Adrenal gland (tissue), 5 donors: ENCODE measurements around the gene SLC22A3.

ENCODE experiments used
- CTCF ChIP-seq, 6 experiments: fragments of 450-650 bp in 4 of 6; fragments of 200-600 bp in 2 of 6; sonication (generic) in 1 of 6; IDR thresholded peaks; 1 replicate in 5 of 6; 2 replicates in 1 of 6; pipeline versions ENCODE4 v1.5.1 to v1.8.0; 2016 to 2021; ENCODE audit warnings: antibody characterized with exemption in 6 of 6, mild to moderate bottlenecking in 2 of 6, moderate library complexity in 1 of 6
- POLR2A ChIP-seq, 2 donors: fragments of 450-650 bp; IDR thresholded peaks; one replicate each; pipeline ENCODE4 v1.6.1; 2017; ENCODE audit warnings: antibody characterized with exemption in 2 of 2, mild to moderate bottlenecking in 2 of 2, moderate library complexity in 1 of 2
- donor health status: DM: no; HTN: no; CAD: no.

GRCh38 chr6:160489091-160489490 is 140.9 kb downstream of the SLC22A3 start:
- TF ChIP-seq CTCF (IDR thresholded peaks at IDR 0.05) (no peak), POLR2A (IDR thresholded peaks at IDR 0.05) (no peak)
